CD4-positive, alpha-beta T cell treated with Interleukin-6 for 4 hours (primary cell): ENCODE data around the gene TMEM86B.

ENCODE experiments used
- DNase-seq: peaks from one replicate; pipeline ENCODE4 v3.0.0-alpha.2; 2020; ENCODE audit warnings: mixed read lengths

TMEM86B gene

DNA sequence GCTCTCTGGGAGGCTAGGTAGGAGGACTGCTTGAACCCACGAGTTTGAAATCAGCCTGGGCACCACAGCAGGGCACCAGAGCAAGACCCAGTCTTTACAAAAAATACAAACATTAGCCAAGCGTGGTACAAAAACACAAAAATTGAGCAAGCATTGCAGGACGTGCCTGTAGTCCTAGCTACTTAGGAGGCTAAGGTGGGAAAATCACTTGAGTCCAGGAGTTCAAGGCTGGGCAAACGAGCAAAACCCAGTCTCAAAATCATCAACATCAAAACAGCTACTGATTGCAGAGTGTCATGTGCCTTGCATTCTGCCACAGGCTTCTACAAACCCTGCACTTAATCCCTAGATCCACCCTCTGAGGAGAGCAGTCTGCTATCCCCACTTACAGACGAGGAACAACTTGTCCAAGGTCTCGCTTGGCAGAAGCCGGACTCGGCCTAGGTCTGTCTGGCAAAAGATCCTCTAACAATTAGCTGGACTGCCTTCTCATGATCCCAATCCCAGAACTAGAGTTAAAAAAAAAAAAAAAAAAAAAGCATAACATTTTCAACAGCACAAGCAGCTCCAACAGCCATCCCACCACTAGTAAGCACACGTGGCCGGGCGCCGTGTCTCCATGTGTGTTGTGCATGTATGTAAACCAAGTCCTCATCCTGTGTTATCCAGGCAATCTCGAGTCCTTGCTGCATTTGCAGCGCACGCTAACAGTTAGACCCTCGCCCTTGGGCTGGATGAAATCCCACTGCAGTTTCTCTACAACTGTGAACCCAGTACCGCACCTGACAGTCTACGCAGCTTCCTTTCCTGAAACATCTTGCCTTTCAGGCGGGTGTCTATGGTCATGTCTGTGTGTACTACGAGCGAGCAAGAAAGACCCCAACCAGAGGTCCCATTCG lies 28.2 kb upstream of the TMEM86B start:
- DNase-seq = peak; percentile 23

DNA sequence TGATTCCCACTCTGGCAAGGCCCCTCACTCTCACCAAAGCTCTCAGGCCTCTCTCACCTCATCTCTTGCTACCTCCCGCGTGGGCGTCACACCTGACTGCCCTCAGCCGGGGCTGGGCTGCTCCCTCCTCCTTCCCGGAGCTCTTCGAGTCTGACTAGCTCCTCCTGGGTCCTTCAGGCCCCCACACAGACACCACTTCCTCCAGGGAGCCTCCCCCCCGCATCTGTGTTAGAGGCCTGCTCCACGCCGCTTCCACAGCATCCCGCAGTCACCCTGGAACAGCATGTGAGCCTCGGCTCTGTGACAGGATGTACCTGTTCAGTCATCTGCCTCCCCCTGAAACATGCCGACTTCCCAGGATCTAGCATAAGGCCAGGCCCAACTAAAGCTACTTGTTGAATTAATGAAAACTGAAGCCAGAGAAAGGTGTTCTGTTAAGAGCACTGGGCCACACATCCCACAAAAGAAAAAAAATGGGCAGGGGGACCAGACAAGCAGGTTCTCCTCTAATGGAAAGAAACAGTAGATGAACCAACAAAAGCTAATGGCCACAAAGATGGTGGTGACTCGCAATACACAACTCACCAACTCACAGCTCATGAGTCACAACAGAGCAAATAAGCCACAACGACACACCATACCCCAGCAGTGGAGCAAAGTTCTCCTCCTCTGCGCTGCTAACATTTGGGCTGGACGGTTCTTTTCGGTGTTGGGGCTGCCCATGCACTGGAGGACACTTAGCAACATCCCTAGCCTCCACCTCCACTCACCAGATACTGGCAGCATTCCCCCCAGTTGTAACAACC lies 27.3 kb upstream of the TMEM86B start:
- peak; percentile 67 for DNase-seq

DNA sequence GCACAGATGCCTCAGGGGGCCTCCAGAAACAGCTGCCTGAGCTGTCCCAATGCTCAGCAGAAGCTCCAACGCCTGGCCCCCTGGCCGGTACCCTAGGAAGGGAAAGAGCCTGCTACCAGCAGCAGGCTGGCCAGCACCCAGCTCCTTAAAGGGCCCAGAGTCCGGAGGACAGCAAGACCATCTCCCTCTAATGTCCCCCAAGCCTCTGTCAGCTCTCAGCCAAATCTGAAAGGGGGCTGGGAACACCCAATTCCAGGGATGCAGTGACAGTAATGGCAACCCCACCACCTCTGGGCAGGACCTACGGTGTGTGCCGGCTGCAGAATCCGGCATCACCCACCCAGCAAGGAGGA lies 26.0 kb upstream of the TMEM86B start:
- no peak for DNase-seq

DNA sequence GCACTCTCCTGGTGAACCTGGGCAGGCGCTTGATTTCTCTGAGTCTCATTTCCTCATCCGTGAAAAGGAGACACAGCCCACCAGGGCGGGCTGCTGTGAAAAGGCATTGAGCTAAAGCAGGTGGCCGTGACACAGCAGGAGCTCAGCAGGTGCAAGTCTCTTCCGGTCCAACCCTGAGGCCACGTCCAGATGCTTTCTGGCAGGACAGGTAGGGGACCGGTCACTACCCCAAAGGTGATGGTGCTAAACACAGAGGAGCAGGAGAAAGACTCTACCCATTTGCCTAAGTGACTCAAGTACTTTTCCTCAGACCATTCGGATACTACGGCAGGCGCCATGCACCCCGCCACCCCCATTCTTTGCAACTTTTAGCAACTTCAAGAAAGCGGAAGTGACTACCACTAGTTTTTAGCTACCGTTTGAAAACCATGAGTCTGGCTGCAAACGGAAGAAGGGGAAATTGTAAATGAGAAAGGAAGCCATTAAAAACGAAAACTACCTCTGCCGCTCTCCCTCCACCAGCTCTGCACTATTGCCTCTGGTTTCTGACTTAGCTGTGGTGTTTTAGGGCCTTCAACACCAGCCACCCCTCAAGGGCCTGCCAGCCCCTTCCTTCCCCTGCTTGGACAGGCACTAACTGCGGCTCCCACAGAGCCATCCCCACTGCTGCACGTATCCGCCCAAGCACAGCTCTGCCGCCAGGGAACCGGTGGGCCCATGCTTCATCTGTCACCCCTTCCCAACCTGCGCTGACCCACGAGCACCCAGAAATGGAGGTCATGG lies 25.5 kb upstream of the TMEM86B start:
- DNase-seq = peak; percentile 75

DNA sequence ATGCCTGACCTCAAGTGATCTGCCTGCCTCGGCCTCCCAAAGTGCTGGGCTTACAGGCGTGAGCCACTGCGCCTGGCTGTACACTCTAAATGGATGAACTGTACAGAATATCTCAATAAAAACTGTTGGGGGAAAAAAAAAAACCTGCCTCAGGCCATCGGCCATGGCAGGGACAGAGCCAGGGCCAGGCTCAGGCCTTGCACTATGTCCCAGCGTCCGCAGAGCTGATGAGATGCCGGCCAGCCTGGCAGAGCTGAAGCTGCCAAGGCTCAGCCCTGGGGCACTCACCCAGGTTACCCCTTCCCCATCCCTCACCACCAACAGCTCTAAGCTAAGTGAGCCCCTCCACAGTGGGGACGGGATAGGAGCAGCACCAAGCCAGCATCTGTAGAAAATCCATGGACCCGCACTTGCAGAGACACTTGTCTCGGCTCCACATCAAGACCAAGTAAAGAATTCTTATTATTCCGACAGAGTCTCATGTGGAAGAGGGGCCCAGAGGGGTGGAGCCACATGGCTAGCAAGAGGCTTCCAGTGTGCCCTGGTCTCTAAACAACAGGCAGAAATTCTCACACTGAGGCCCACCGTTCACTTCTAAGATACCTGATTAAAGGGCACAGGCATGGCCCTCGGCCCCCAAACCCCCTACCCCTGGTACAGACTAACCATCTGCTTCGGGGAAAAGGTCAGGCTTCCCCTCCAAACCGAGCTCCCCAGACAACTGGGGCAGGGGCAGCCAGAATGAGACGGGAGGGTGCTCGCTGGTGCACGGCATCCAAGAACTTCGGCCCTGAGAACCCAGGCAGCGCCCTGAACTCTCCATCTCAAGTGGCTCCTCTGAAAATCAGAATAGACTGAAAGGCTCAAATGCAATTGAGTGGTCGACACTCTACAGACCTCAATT lies 24.4 kb upstream of the TMEM86B start:
- no peak for DNase-seq

DNA sequence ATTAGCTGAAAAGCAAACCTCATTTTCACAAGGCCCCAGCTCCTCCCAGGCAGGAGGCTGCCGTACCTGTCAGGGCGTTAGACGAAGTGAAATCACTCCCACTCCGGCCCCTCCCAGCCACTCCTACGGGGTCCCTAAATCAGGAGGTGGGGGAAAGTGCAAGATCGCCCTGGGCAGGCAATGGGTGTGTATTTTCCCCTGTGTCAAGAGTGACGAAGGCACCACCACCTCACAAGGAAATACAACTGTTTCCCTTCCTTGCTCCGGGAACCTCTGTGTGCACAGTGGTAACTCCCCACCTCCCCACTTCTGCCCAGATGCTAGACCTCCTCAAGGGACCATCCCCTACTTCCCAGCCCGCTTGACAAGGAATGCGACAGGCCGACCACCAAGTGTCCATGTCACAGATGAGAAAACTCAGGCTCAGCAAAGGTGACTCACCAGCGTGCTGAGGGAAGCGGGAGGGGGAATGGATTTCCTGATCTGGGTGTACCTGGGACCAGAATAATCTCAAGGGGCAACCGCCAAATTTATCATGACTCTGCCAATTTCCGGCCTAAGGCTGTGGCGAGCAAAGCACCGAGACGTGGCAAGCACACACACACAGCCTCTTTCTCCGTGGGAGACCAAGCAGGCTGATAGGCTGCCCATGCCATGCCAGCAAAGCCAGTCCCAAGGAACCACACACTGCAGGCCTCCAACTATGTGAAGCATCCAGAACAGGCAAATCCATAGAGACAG lies 22.9 kb upstream of the TMEM86B start:
- peak; percentile 69 for DNase-seq

DNA sequence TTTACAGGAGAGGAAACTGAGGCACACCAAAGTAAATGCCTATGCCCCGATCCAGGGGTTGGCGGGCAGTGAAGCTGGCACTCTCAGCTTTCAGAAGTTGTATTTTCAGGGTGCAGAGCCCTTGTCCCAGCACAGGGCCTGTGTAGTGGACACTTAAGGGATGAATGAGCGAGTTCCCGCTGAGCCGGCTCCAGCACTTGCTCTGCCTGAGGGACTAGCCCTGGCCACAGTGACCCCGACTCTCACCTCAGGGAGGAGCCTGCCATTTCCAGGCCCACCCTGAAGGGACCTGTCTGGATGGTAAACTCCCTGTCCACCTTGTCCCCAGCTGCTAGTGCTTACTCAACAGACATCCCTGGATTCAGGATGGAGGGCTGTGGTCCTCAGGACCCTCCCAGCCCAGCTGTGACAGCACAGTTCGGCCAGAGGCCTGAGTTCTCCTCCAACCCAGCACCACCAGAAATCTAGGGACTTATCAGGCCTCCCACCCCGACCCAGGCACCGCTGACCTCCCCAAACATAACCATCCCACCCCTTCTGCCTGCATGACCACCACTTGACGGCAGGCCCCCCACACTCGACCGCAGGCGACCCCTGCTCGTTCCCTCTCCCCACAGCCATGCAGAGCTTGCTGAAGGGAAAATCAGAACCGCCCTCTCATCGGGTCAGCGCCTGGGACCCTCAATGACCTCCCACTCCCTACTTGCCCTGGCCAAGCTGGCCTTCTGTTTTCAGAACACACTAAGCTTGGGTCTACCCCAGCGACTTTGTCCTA lies 21.9 kb upstream of the TMEM86B start:
- no peak for DNase-seq

DNA sequence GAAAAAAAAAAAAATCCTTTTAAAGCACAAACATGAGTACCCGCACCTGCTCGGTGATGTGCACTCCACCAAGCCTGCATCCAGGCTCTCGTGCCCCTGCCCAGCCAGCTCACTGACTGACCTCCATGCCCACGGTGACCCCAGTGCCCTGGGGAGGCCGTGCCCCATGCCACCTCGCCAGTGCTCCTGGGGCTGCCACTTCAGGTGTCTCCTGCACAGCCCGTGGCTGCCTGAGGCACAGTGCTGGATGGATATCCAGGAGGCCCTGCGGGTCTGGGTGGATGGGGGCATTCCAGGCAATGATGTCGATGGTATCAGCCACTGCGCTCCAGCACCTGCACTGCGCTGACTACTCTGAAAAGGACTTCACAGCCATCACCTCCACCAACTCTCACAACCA lies 21.3 kb upstream of the TMEM86B start:
- DNase-seq = no peak

DNA sequence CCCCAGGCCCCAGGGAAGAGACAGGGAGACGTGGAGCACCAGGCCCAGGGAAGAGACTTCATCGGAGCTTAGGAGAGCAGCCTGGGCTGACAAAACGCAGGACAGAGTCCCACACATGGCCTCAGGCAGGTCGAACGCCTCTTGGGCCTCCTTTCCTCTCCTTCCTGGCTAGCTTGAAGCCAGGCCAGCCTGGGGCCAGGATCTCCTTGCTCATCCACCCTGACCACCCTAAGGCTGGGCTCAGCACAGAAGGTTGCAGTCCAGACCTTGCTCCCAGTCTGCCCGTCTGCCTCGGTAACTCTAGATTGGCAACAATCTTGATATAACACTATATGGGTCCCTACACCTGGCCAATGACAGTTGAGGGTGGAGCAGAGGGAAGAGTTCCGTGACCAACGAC lies 20.1 kb upstream of the TMEM86B start:
- DNase-seq = no peak

DNA sequence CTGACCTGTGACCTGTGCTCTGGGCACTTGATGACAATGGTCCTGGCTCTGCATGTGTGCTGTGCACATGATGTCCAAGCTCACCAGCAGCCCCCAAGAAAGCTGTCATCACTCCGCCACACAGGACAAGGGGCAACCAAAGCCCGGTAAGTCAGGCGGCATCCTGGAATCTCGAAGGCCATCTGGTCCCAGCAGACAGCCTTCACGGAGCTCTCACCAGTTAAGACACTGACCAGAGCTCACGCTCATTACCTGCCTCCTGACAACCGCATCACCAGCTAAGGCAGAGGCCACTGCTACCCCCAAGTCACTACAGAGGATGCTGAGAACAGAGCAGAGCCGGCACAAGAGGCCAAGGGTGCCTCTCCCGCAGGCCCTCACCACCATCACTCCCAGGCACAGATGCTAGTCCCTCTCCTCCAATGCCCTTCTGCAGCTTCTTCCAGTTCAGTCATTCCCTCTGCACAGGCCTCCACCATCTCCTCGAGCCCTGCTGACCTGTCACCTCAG lies 19.7 kb upstream of the TMEM86B start:
- DNase-seq = no peak

DNA sequence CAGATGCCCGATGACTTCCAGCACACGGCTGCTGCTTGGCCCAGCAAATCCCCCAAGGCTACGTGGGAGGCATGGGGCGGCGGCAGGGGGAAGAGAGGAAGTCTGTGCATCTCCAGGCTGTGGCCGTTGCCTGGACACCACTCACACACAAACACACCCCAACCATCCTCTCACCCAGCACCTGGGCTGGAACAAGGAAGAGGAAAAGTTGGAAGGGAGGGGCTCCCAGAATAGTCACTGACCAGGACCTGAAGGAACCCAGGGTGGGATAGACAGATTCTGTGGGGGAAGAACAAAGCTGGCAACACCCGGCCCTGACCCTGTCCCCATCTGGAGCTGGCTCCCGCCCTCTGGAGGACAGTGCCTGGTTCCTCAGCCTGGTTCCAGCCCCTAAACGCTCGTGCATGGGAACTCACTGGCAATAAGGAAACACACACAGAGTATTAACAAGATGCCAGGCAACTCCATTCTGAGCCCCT lies 19.1 kb upstream of the TMEM86B start:
- DNase-seq = no peak

DNA sequence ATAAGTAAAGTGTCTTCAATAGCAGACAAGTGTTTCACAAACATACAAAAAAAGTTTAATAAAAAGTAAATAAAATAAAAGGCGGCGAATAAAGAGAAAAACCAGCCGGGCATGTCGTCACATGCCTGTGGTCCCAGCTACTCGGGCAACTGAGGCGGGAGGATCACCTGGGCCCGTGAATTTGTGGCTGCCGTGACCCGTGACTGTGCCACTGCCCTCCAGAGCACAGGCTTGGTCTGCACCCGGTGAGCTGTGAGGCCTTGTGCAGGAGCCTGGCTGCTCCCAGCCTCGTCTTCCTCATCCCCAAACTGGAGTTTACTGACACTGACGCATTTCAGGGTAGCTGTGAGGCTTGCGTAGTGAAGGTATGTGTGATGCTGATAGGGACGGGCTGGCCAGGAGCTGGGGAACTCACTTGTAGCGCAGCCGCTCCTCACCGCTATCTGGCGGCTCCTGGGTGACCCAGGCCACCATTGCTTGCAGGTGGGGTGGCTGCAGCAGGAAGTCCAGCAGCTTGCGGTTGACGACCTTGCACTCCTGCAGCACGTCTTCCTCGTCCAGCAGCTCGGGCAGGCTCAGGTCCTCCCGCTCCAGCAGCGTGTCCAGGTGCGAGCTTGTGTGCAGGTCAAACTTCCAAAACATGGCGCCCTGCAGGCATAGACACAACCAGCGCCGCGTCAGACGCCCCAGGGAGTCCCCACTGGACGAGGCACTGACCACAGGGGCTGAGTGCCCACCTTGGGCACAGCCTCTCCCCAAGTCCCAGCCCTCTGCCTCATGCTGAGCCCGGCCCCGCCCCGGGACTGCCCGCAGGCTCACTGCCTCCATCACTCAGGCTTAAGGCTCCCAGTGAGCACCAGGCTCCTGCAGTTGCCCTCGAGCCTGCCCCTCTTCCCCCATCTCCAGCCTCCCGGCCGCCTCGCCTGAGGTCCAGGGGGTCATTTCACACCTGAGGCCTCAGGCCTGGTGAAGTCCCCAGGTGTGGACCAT lies 18.2 kb upstream of the TMEM86B start:
- DNase-seq = no peak

DNA sequence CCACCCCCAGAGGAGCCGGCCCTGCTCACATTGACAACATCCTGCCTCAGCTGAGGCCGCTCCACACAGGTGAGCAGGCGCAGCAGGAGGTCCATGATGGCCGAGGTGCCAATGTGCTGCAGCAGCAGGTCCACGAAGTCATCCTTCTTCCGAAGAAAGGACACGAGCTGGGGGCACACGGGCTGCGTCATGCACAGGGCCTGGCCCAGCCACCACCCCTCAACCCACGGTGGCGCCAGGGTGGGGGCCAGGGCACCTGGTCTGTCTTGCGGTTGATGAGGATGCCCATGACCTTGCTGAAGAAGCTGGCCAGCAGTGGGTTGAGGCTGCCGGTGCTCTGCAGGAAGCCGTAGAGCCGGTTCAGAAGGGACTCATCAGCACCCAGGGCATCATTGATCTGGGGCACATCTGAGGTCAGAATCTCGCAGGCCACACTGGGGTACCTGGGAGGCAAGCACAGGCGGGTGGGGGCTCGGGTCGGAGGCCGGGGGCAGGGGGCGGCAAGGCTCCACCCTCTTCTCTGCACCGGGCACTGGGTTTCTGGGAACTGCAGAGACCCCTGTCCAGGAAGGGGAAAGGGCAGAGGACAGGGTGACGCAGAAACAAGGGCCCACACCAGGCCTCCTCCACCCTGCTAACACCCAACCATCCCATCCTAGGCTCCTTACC lies 16.8 kb upstream of the TMEM86B start:
- no peak for DNase-seq

DNA sequence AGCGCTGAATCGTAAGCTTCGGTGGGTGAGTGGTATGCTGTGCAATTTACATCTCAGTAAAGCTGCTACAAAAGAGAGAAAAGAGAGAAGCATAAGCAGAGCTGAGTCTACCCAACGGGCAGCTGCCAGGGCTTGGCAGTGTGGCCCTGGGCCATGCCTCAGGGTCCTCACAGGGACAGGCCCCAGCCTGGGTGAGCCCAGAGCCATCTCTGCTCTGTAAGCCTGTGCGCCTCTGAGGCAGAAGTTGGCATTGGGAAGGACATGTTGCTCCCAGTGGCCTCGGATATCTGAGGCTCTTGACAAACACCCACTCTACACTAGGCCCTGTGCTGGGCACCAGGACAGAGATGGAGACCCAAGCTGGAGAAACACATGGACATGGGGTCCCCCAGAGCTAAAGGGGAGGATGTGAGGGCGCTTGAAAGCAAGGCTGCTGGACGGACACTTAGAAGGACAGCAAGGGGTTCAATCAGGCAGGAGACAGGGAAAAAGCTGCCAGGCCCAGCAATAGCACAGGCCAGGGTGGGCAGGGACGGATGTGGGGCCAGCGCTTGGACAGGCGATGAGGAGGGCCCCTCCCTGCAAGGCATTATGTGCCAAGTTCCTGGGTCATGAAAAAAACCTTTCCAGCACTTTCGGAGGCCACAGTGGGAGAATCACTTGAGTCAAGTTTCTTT lies 15.6 kb upstream of the TMEM86B start:
- no peak for DNase-seq

DNA sequence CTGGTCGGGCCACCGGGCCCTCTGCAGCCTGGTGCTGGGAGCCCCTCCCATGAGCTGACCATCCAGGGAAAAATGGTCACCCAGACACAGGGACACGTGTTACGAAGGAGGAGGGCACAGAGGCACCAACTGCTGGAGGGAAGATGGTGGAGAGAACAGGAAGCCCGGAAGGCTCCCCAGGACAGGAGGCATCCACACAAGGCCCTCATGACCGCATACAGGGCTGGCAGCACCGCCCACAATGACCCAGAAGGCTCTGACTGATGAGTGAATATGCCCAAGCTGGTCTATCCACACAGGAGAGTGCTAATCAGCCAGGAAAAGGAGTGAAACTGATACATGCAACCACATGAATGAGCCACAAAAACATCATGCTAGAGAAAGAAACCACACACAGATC lies 14.0 kb upstream of the TMEM86B start:
- DNase-seq = no peak

DNA sequence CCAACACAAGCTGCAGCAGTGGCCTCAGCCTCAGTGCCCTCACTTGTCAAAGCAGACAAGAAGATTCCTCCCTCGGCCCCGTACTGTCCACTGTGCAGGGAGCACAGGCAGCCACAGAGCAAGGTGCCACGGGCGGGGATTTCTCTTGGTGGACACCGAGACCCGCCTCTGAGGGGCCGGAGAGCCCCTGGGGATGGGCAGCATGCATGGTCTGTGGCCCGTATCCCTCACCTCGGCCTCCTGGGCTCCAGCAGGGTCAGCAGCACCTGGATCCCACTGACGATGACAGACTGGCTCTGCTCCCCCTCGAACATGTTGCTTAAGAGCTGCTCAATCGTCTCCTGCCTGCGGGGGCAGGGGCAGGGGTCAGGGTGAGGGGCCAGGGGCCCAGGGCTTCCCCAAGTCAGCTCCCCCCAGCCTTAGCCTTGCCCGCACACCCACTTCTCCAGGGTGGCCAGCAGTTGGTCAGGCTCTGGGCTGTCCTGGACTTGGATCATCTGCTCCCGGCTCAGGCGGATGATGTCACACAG lies 13.4 kb upstream of the TMEM86B start:
- DNase-seq = no peak

DNA sequence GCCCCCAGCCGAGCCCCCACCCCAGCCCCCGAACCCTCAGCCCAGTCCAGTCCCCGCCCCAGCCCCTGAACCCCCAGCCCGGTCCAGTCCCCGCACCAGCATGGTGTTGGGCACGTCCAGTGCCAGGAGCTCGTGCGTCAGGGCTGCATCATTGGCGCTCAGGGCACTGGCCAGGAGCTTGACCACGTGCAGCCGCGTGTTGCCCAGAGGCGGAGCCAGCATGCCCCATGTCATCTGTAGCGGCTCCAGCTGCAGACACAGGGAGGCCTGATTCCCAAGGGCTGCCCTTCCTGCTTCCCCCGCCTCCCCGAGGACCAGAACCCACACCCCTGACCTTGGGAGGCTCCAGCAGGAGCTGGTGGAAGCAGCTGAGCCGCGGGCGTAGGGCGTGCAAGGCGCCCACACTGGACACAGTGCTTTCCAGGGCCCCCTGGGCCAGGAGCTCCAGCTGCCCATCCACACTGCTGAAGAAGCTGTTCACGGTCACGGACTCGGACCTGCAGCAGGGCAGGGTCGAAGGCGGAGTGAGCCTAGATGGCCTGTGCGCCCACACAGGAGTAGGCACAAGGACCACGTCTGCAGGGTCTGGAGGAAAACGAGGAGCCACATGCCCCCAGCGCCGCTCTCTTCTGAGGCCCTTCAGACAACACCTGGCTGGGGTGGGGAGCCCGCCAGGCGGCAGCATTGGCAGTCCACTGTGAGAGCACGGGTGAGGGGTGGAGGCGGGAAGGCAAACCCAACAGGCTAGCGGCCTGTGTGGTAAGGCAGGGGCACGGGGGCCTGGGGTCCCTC lies 12.8 kb upstream of the TMEM86B start:
- no peak for DNase-seq
